ENCODE data around the gene GHR. TPM values are rescaled to one million over a fixed set of nuclear protein-coding genes. Genes with fewer than 3 reads are reported as not detected.

GHR gene
- 1.4 and 1.7 TPM in 2 replicates for total RNA-seq

GRCh38 chr5:42423285-42424165 is at the start of gene GHR:
Gene GHR, plus strand, starts transcription at chr5:42423439. Its CDS starts 142,436 bp downstream, at chr5:42565875.

GRCh38 chr5:42756606-42757601 is 333.7 kb downstream of the GHR start, which contains the start of gene CCDC152:
Gene CCDC152, plus strand, starts transcription at chr5:42756818. Its CDS starts 2,304 bp downstream, at chr5:42759122.

Measured in tracheal epithelial cell (primary cell).